AG10803 (cell line): Measurements from ENCODE around the gene SLC49A4.

Source experiments
- DNase-seq: peaks from one replicate; pipeline ENCODE4 v3.0.0; 2010; ENCODE audit warnings: low read depth
- H3K4me3 ChIP-seq: 2 replicates; pipeline ENCODE4 v1.5.1; 2011; ENCODE audit warnings: mild to moderate bottlenecking, low read length, control low read depth
- CTCF ChIP-seq: conservative IDR thresholded peaks from 2 replicates; pipeline ENCODE4 v1.5.1; 2011; ENCODE audit warnings: mild to moderate bottlenecking, low read length, control low read depth, inconsistent platforms

SLC49A4 gene

GRCh38 chr3:122927726-122928125 lies 132.9 kb downstream of the SLC49A4 start:
- no peak for DNase-seq
- H3K4me3 ChIP-seq: no peak overlapping the region
- no peak for TF ChIP-seq CTCF

GRCh38 chr3:122928396-122929187 lies 133.7 kb downstream of the SLC49A4 start:
- H3K4me3 ChIP-seq: no peak overlapping the region
- no peak for DNase-seq
- TF ChIP-seq CTCF: no peak

DNA sequence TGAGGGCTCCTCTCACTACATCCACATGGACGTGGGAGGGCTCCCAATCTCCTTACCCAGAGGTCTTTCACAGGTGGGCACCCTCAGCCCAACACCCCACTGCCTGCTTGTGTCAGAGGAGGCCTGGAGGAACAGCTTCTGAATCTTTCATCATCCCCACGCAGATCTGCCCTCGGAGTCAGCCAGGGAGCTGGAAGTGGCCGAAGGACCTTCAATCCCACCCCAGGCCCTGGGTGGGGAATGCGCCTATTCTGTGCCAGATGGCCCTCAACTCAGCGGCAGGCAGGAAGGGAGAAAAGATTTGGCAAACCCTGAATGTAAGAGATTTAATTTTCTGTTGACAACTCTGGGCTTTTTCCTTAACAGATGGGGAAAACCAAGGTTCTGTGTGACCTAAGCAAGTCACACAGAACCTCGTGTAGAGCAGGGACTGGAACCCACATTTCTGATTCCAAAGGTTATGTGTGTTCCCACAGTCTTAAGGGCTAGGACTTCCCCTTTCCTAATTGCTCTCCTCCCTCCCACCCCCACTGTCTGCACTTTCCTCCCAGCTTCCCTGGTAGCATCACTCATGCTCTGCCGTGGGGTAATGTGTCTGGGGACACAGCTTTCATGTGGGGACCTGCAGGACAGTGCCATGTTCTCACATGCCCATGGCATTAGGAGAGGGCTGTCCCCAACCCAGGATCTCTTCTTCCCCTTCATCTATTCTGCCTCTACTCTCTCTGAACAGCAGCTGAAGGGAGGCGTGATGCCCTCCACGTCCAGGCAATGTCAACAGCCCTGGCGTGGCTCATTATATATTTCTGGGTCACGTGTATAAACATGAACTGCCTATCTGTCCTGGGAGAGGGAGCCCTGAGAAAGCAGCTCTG lies 134.6 kb downstream of the SLC49A4 start:
- no peak overlapping the region for H3K4me3 ChIP-seq
- TF ChIP-seq CTCF: no peak
- DNase-seq: no peak

- DNase-seq: no peak
- no peak overlapping the region for H3K4me3 ChIP-seq
- no peak for TF ChIP-seq CTCF
These were observed 135.5 kb downstream of the SLC49A4 start for GRCh38 chr3:122930063-122930997.
